HG03575 (cell line): ENCODE measurements around the gene NR3C2.
"Not testable (repeated sequence)": the region's sequence is repeated elsewhere in the genome, so short reads cannot be mapped to it uniquely, and the experiment has no call there.

Source experiments
- ATAC-seq: cut with Tn5 transposase; IDR thresholded peaks from one replicate; pipeline ENCODE4 v1.9.1; 2021; ENCODE audit not compliant: unreplicated experiment, insufficient number of reproducible peaks, low FRiP score; ENCODE audit errors: extremely low read depth

NR3C2 gene

DNA sequence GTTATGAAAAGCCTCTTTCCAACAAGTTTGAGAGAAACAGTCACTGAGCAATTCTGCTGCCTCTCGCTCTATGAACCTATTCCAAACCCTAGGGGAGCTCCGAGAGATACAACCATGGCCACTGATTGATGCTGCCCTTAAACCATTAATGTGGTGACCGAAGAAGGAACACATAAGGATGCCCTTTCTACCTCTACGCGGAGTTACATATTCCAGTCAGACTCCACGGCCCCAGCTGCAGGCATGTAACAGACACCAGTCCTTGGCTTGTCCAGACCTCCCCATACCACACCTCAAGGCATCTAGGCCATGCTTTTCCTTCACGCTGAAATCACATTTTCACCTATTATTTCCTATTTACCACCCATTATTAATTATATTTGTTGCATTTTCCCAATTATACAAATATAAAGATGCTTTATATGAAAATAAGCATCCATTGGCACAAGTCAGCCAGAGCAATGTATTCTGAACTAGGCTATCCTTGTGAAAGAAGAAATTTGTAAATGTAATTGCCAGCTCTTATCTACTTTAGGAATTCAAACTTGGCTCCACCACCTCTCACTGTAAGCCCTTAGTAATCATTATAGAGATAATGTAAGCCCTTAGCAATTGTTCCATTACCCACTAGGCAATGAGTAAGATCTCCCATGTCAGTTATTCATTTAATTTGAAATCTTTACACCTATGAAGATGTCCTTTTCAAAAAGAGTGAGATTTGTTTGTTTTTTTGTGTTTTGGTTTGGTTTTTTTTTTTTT lies 338.4 kb downstream of the NR3C2 start:
- no peak for ATAC-seq

DNA sequence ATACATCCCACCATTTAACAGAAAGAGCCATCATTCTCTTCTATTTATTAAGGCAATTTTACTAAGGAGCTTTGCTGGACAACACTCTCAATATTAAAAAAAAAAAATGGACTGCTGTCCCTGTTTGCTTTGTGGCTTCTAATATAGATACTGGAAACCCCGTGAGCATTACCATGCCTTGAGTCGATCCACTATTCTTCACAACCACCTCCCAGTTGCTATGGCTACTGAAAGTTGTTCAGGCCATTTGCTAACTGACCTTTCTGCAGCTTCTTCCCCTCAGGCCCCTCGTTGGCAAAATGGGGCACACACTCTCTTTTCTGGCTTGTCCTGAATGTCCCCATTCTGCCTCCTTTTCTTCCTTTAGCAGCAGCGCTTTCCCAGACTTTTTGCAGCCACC lies 340.4 kb downstream of the NR3C2 start:
- ATAC-seq: no peak

DNA sequence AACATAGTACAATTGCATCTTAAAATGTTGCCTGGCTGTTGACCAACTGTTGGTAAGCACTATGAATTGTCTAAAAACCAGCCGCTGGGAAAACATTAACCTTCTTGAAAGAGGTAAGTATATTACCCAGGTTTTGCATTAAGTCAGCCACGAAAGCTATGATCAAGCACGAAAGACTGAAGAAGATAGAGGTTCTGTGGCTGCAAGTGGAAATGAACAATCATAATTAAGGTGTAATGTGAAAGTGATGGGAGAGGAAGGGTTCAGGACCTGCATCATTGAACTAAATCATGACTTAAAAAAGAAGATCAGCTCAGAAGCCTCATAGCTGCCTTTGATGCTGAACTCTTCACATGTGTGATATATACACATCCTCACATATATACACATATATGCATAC lies 341.0 kb downstream of the NR3C2 start:
- no peak for ATAC-seq

DNA sequence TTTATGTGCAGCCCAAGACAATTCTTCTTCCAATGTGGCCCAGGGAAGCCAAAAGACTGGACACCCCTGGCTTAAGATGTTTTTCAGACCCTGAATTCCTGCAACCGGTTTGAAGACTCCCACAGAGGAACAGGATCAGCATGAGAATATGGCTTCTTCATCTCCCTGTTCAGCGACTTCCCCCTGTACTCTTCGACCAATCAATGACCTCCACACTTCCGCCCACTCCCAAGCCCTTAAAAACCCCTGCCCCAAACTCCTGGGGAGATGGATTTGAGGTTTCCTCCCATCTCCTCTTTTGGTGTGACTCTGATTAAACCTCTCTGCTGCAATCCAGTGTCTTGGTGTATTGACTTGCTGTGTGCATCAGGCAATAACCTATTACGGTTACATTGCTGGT lies 344.4 kb downstream of the NR3C2 start:
- ATAC-seq: no peak

DNA sequence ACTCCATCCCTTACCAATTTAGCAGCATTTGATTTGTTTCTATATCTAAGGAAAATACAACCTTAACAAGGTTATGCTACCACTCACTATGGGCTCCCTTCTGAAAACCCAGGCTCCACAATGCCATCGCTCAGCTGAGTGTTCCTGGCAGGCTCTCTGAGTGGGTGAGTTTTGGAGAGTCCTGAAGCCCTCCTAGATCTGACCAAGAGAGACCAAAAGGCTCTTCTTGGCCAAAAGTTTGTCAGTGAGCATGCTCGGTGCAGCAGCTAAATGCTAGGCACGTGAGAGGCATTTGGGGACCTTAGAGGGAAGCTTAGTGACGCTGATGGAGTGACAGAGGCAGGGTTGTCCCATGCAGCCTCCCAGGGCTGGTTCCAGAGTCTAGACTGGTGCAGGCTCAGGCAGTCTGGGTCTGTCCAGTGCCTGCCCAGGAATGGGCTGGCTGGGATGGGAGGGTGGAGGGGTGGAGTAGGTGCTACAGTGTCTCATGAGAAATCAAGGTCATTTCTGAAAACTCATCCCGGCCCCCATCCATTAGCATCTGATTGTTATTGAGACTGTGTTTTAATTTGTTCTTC lies 346.8 kb downstream of the NR3C2 start:
- no peak for ATAC-seq

DNA sequence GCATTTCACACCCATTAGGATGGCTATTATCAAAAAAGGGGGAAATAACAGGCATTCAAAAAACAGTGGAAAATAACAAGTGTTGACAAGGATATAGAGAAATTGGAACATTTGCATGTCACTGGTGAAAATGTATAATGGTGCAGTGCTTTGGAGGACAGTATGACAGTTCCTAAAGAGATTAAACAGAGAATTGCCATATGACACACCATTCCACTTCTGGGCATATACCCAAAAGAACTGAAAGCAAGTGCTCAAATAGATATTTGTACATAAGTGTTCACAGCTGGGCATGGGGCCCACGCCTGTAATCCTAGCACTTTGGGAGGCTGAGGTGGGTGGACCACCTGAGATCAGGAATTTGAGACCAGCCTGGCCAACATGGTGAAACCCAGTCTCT lies 348.1 kb downstream of the NR3C2 start:
- no peak for ATAC-seq

DNA sequence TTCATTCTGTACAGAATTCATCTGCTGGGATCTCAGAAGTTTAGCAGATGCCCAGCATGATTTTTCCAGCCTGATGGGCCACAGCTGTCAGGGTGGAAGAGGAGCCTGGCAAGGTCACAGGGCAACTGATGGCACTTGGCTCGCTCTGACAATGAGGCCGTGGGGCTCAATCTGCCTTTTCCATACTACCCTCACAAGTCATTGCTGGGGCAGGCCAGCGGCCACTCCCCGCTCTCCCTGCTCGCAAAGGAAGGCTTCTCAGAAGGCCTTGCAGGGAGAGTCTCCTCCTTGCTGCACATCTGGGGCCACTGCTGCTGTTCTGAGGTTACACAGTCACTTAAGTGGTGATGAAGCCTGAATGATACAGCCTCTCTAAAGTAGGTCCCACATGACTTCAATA lies 349.1 kb downstream of the NR3C2 start:
- ATAC-seq: no peak

DNA sequence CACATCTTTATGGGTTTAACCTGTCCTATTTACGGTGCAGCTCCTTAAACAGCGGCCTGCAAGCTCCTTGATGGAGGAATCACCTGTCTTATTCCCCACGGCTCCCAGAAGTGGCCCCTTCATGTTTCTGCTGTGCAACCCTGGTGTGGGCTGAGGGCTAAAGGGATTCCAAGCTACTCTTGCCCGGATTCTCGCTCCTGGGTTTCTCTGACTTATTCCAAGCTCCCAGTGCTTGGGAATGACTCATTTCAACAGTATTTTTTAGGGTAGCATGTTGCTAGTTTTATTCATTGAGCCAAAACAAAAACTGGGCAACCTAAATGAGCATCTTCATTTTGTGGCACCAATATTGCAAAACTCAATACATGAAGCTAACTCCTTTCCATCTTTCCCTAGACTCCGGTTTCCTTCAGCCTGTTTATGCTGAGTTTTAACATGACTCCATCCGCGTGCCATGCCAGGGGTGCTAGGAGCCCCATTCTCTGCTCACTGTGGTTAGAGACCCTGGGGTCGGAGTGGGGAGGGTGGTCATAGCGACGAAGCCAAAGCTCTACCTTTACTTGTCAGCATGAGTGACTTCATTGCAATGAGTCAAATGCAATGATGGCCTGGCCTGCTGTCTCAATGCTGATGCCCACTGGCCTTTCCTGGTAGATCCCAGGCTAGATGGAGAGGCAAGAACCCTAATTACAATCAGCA lies 349.7 kb downstream of the NR3C2 start:
- ATAC-seq: no peak

DNA sequence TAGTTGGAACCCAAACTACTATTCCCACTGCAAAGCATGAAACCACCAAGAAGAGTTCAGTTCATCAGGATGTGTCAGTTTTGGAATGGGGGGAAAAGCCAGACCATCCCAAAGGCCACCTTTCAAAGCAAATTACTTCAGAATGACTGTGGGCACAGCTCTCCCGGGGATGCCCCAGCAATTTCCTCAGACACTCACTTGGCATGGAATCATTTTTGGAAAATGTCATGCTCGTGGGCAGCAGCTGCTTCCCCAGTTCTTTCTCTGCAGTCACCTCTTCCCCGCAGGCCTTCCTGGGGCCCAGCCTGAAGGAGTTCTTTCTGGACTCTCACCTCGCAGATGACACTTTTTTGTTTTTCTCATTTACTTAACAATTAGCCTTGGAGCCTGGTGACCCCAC lies 350.3 kb downstream of the NR3C2 start:
- no peak for ATAC-seq

DNA sequence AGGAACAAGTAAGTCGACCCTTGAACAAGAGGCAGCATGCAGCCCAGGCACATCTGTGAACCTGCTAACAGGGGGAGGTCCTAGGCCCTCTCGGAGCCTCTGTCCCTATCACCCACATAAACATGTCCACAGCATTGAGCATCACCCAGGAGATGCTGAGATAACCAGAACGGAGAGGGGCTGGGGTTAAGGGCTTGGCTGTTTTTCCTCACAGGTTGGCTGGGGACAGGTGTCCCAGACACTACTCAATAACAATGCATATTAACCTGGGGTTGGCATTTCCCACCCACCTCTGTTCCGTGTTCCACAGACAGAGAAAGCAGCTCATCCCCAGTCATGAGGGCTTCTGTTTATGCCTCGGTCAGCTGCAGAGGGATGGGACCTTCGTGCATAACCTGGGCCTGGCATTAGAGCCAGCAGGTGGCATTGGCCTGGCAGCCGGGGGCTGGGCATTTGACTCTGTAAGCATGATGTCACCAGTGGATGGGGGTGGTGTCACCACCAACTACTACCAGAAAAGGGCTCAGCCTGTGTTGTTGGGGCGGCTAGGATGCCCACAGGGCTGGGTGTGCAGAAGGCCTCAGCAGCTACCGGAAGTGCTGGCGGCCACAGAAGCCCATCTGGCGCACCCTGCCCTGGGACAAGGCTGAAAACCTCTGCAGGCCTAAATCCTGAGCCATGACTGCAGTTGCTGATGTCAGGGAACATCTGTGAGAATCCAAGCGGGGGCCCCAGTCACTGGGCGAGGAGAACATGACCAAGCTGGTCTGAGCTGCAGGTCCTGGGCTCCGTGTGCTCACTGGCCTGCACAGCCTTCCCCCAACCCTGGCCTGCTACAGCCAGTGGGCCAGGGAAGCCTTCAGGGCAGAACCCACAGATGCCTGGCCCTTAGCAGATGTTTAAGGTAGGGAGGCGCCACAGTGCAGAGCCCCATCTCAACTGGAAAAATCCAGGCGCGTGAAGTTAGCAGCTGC lies 351.4 kb downstream of the NR3C2 start:
- ATAC-seq: no peak

DNA sequence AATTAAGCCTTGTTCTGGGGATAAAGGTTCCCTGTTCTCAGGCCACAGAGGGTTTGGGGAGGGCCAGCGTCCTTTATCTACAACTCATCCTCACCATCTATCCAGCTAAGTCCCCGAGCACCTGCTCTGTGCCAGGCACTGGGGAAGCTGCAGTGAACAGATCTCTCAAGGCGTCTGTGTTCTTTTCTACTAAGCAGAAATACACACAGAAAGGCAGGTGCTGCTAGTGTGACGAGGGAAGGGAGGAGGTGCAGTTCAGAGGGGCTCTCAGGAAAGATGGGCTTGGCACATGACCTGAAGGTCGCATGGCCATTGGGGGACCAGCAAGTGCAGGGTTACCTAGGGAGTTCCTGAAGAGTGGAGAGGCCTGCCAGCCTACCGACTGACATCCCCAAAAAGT lies 352.2 kb downstream of the NR3C2 start:
- no peak for ATAC-seq

DNA sequence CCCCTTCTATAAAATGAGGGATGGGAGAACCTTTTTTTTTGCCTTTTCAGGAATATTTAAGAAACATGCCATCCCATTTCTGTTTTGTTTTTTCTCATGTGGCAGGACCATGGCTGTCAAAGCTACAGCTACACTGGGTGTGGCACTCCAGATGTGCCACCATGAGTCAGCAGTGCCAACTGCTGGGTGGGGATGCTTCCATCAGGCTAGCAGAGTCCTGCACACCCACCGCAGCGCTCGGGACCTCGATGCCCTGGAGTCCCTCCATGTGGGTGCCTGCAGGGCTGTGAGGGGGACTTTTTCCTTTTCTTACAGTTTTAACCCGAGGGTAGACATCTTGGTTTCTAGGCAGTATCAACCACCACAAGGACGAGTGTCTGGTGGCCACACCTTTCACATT lies 352.6 kb downstream of the NR3C2 start:
- ATAC-seq: no peak

DNA sequence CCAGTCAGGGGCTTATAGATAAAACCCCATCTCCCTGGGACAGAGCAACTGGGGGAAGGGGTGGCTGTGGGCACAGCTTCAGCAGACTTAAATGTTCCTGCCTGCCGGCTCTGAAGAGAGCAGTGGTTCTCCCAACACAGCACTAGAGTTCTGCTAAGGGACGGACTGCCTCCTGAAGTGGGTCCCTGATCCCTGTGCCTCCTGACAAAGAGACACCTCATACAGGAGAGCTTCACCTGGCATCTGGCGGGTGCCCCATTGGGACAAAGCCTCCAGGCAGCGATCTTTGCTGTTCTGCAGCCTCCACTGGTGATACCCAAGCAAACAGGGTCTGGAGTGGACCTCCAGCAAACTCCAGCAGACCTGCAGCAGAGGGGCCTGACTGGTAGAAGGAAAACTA lies 359.1 kb downstream of the NR3C2 start:
- not testable (repeated sequence) for ATAC-seq

DNA sequence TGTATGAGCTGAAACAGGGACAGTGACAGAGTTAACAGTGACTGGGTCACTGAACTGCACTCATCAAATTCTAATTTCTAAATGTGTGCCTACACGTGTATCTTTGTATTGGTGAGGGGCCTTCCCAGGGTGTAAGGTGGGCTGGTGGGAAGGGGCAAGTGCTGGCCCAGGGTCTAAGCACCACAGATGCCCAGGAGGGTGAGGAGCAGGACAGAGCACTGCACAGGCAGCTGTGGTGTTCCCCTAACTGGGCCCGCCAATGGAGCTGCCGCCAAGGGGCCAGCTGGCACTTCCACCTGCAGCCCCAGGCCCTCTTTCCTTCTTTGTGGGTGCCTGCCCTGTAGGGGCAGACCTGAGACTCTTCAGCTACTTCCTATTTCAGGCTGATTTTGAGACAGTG lies 360.5 kb downstream of the NR3C2 start:
- no peak for ATAC-seq

DNA sequence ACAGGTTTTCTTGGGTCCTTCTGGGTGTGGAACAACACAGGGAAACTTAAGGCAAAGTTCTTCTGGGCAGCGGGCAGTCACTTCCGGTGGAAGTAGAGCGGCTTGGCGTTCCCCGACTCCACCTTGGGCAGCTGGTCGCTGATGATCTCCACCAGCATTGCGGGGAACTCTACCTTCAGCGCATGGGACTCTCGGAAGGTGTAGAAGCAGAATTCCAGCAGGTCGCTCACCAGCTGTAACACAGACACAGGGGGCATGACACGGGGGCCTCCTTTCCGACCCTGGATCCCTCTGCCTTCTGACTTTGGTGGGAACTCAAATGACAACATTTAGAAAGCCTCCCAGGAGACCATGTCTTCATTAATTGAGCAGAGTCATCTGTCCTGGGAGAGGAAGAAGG lies 360.9 kb downstream of the NR3C2 start:
- no peak for ATAC-seq

DNA sequence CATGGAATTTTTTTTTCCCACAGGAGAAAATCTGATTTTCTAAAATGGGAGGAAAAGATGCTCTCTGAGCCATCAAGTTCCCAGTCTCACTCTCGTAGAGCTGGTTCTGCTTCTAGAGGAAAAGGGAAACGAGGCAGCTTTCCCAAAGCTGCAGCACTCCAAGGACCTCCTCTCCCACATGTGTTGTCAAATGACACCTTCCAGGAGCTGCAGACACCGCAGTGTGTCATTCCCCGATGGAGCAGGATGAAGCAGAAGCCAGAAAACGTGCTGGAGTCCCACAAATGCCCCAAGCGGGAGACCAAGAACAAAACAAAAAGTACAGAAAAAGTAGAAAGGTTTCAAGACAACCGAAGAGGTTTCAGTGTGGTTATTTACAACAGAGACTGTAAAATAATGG lies 362.3 kb downstream of the NR3C2 start:
- ATAC-seq: no peak

DNA sequence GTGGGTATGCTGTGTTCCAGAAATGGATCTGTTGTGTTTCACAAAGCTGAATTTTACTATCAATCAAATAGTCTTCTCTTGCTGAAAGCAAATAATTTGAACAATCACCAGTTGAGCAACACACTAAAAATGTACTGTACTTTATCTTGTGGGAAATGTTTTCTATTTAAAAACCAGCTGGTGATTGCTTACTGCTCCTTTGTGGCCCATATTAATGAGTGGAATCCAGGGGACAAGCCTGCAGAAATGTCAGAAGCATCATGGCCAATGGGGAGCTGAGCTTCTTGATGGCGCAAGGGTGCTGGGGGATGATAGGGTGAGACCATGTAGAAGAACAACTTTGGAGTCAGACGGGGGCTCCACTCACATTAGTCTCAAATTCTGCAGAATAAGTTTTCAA lies 364.2 kb downstream of the NR3C2 start:
- ATAC-seq: no peak

DNA sequence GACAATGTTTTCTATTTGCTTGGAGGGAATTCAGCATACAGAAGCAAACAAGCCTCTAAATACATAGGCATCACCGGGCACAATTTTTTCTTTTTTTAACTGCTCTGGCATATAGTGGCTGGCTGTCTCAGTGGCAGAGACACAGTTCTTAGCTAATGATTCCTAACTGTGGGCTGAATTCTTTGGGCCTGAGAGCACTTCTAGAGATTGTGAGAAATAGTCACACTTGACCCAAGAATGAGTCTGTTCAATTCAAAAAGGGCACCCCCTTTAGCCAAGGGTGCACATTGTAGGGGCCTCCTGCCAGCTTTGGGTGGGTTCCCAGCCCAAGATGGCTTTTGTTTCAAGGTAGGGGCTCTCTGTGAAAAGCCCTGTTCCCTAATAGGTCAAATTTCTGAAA lies 364.6 kb downstream of the NR3C2 start:
- ATAC-seq: no peak

DNA sequence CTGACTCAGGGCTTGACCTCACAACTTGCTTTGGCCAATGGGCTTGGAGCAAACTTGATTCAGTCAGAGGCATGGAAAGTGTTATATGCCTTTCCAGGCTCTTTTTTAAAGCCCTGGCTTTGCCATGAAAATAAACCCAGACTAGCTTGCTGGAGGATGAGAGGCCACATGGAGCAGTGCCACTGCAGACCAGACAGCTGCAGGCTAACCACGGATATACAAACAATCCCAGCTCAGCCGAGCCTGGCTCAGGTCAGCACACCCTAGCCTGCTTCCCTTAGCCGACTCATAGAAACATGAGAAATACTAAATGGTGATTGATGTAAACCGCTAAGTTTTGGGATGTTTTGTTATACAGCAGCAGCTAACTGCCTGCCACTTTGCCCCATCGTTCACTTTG lies 365.2 kb downstream of the NR3C2 start:
- ATAC-seq: no peak
